H9 (cell line): ENCODE results near the gene DPYSL3. TPM values are rescaled to one million over a fixed set of nuclear protein-coding genes. Genes with fewer than 3 reads are reported as not detected.

ENCODE experiments used
- DNase-seq: peaks from one replicate; pipeline ENCODE4 v3.0.0-alpha.2; 2017
- H2AFZ ChIP-seq: one replicate; pipeline ENCODE4 v1.6.1; 2013; ENCODE audit warnings: mild to moderate bottlenecking, low read length, control low read depth, moderate library complexity
- H2AK5ac ChIP-seq: 2 replicates; pipeline ENCODE4 v1.6.1; 2013; ENCODE audit warnings: low read length, control low read depth, mixed read lengths; ENCODE audit not compliant: insufficient read length
- H2BK120ac ChIP-seq: one replicate; pipeline ENCODE4 v1.6.1; 2013; ENCODE audit warnings: low read depth, mild to moderate bottlenecking, low read length, control low read depth, inconsistent platforms; ENCODE audit not compliant: poor library complexity, severe bottlenecking
- H2BK12ac ChIP-seq: 2 replicates; pipeline ENCODE4 v1.6.1; 2013; ENCODE audit warnings: low read length, control low read depth, mixed read lengths, low read depth; ENCODE audit not compliant: insufficient read length
- H2BK15ac ChIP-seq: 2 replicates; pipeline ENCODE4 v1.6.1; 2013; ENCODE audit warnings: low read depth, low read length, control low read depth
- H2BK20ac ChIP-seq: one replicate; pipeline ENCODE4 v1.6.1; 2013; ENCODE audit warnings: low read depth, mild to moderate bottlenecking, low read length, control low read depth, inconsistent platforms; ENCODE audit not compliant: poor library complexity, severe bottlenecking
- H2BK5ac ChIP-seq: 2 replicates; pipeline ENCODE4 v1.6.1; 2013; ENCODE audit warnings: low read length, control low read depth, mixed read lengths; ENCODE audit not compliant: insufficient read length
- H3K14ac ChIP-seq: 2 replicates; pipeline ENCODE4 v1.6.1; 2013; ENCODE audit warnings: low read length, control low read depth; ENCODE audit not compliant: insufficient read depth
- H3K18ac ChIP-seq: 2 replicates; pipeline ENCODE4 v1.6.1; 2013; ENCODE audit warnings: low read depth, mild to moderate bottlenecking, mixed read lengths, low read length, control low read depth; ENCODE audit not compliant: insufficient read length
- H3K23ac ChIP-seq: 2 replicates; pipeline ENCODE4 v1.6.1; 2013; ENCODE audit warnings: low read length, control low read depth, mixed read lengths, low read depth; ENCODE audit not compliant: insufficient read length
- H3K23me2 ChIP-seq: 2 replicates; pipeline ENCODE4 v1.6.1; 2013; ENCODE audit warnings: low read depth, mild to moderate bottlenecking, mixed read lengths, low read length, control low read depth; ENCODE audit not compliant: insufficient read length, poor library complexity, severe bottlenecking
- H3K27ac ChIP-seq: 2 replicates; pipeline ENCODE4 v1.5.1; 2013; ENCODE audit warnings: low read length, control low read depth, mixed read lengths, low read depth; ENCODE audit not compliant: insufficient read length
- H3K27me3 ChIP-seq: 2 replicates; pipeline ENCODE4 v1.6.1; 2013; ENCODE audit warnings: low read length, control low read depth, inconsistent platforms; ENCODE audit not compliant: insufficient read depth
- H3K4ac ChIP-seq: 2 replicates; pipeline ENCODE4 v1.6.1; 2013; ENCODE audit warnings: low read depth, mild to moderate bottlenecking, control low read depth, inconsistent platforms, low read length, moderate library complexity
- H3K4me1 ChIP-seq: 2 replicates; pipeline ENCODE4 v1.6.1; 2013; ENCODE audit warnings: low read length, control low read depth, inconsistent platforms; ENCODE audit not compliant: insufficient read depth
- H3K4me2 ChIP-seq: 2 replicates; pipeline ENCODE4 v1.6.1; 2013; ENCODE audit warnings: low read length, control low read depth, mixed read lengths; ENCODE audit not compliant: insufficient read length, insufficient read depth
- H3K56ac ChIP-seq: 2 replicates; pipeline ENCODE4 v1.6.1; 2013; ENCODE audit warnings: low read depth, mild to moderate bottlenecking, mixed read lengths, low read length, control low read depth; ENCODE audit not compliant: insufficient read length
- H3K79me1 ChIP-seq: 2 replicates; pipeline ENCODE4 v1.6.1; 2013; ENCODE audit warnings: low read depth, mild to moderate bottlenecking, moderate library complexity, low read length, control low read depth, inconsistent platforms; ENCODE audit not compliant: insufficient read depth, poor library complexity, severe bottlenecking
- H3K79me2 ChIP-seq: 2 replicates; pipeline ENCODE4 v1.6.1; 2013; ENCODE audit warnings: low read length, control low read depth, inconsistent platforms; ENCODE audit not compliant: insufficient read depth
- H3K9ac ChIP-seq: 2 replicates; pipeline ENCODE4 v1.6.1; 2013; ENCODE audit warnings: low read length, control low read depth, mixed read lengths; ENCODE audit not compliant: insufficient read length; ENCODE audit errors: extremely low read depth
- H3K9me3 ChIP-seq: one replicate; pipeline ENCODE4 v1.6.1; 2013; ENCODE audit warnings: low read depth, low read length, inconsistent platforms; ENCODE audit not compliant: control insufficient read depth
- H3T11ph ChIP-seq: one replicate; pipeline ENCODE4 v1.6.1; 2013; ENCODE audit warnings: mild to moderate bottlenecking, low read length, control low read depth, inconsistent platforms
- H4K20me1 ChIP-seq: one replicate; pipeline ENCODE4 v1.6.1; 2013; ENCODE audit not compliant: control insufficient read depth, insufficient read length, insufficient read depth
- H4K5ac ChIP-seq: 2 replicates; pipeline ENCODE4 v1.6.1; 2013; ENCODE audit warnings: low read depth, mild to moderate bottlenecking, mixed read lengths, low read length, control low read depth; ENCODE audit not compliant: insufficient read length
- H4K8ac ChIP-seq: replicated peaks from 2 replicates; pipeline ENCODE4 v1.6.1; 2013; ENCODE audit warnings: low read length, control low read depth, mixed read lengths, low read depth; ENCODE audit not compliant: insufficient read length
- H4K91ac ChIP-seq: 2 replicates; pipeline ENCODE4 v1.6.1; 2013; ENCODE audit warnings: low read depth, mild to moderate bottlenecking, moderate library complexity, mixed read lengths, low read length, control low read depth; ENCODE audit not compliant: insufficient read length
- H3K27ac Mint-ChIP-seq, 3 experiments: 2 replicates in 2 of 3; 3 replicates in 1 of 3; pipeline ENCODE4 v1.8.0; 2020 to 2021; ENCODE audit warnings: mixed read lengths in 3 of 3, mild to moderate bottlenecking in 1 of 3, moderate library complexity in 1 of 3
- H3K27me3 Mint-ChIP-seq: 2 replicates; pipeline ENCODE4 v1.8.0; 2021; ENCODE audit warnings: low read depth, mild to moderate bottlenecking, moderate library complexity, mixed read lengths
- H3K36me3 Mint-ChIP-seq, 3 experiments: 2 replicates in 2 of 3; 3 replicates in 1 of 3; pipeline ENCODE4 v1.8.0; 2020 to 2021; ENCODE audit warnings: low read depth in 3 of 3, mixed read lengths in 3 of 3; ENCODE audit not compliant: insufficient read depth in 1 of 3
- H3K4me1 Mint-ChIP-seq, 2 experiments: 2 replicates each; pipeline ENCODE4 v1.8.0; 2020; ENCODE audit warnings: mixed read lengths in 2 of 2
- H3K4me3 Mint-ChIP-seq, 2 experiments: 2 replicates in 1 of 2; 3 replicates in 1 of 2; pipeline ENCODE4 v1.8.0; 2020 to 2021; ENCODE audit warnings: mild to moderate bottlenecking in 2 of 2, mixed read lengths in 2 of 2, moderate library complexity in 1 of 2
- H3K9me3 Mint-ChIP-seq, 2 experiments: 2 replicates in 1 of 2; 3 replicates in 1 of 2; pipeline ENCODE4 v1.8.0; 2020; ENCODE audit warnings: mild to moderate bottlenecking in 2 of 2, mixed read lengths in 2 of 2, moderate library complexity in 1 of 2
- CTCF ChIP-seq: fragments of 200-600 bp; sonication (generic); conservative IDR thresholded peaks from 3 replicates; pipeline ENCODE4 v1.8.0; 2021; ENCODE audit warnings: antibody characterized with exemption, mild to moderate bottlenecking
- WGBS: extraction: QIAGEN DNeasy Blood & Tissue Kit; methylation state at CpG from one replicate; pipeline ENCODE4 v1.1.7; 2013; ENCODE audit warnings: missing lambda C conversion rate, low lambda C conversion rate, mixed read lengths; ENCODE audit not compliant: insufficient read length; ENCODE audit errors: extremely low coverage; 5-methylcytosine and 5-hydroxymethylcytosine counted together
- total RNA-seq: library from RNA; stranded (reverse); gene quantifications from 2 replicates; pipeline ENCODE4 v1.2.1, GENCODE V29; 2021

Gene DPYSL3
- total RNA-seq, 1 experiment from 2014 or later, result 515 TPM

DNA sequence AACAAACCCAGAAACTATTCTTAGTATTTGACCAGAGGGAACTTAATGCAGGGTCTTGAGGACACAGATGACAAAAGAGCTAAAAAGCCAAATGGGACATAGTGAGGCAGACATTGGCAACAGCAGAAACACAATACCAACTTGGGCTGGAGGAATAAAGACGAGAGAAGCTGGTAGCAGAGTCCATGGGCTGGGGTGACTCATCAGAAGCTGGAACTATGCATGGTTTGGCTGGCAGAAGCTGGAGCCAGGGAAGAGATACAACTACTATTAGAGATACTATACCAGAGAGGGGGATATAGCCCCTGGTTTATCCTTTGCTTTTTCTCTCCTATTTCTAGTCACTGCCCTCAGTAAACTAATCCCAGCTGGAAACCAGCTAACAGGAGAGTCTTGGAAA is 29.2 kb upstream of the DPYSL3 start:
- no peak for TF ChIP-seq CTCF
- Histone ChIP-seq H2BK12ac (no peak overlapping the region), H2BK15ac (no peak overlapping the region), H3K27ac (no peak overlapping the region), H3K9me3 (no peaks in the 10 kb centered on the region), H3K56ac (no peak overlapping the region), H3K18ac (no peak overlapping the region), H2AFZ (no peak overlapping the region), H3K4me1 (no peaks in the 10 kb centered on the region), H3K79me1 (no peaks in the 10 kb centered on the region), H2BK120ac (no peak overlapping the region), H3K27me3 (no peaks in the 10 kb centered on the region), H3K14ac (no peak overlapping the region), H3K4me2 (no peak overlapping the region), H4K20me1 (no peaks in the 10 kb centered on the region), H3K79me2 (no peaks in the 10 kb centered on the region), H4K91ac (no peak overlapping the region), H3K23me2 (peaks cover 3% of the 10 kb centered on the region), H3K4ac (no peak overlapping the region), H3K23ac (no peak overlapping the region), H2AK5ac (no peak overlapping the region), H3T11ph (no peak overlapping the region), H3K9ac (no peak overlapping the region), H4K5ac (no peak overlapping the region), H2BK20ac (no peak overlapping the region), H4K8ac (no peak overlapping the region), H2BK5ac (no peak overlapping the region)
- Mint-ChIP-seq H3K27me3 (peaks cover 4% of the 10 kb centered on the region), H3K36me3 (no peaks in the 10 kb centered on the region), H3K4me3 (no peak overlapping the region), H3K27ac (no peak overlapping the region), H3K4me1 (no peaks in the 10 kb centered on the region), H3K9me3 (no peaks in the 10 kb centered on the region)
- no CpG with 5 or more reads among the region's 1 CpG for WGBS
- no peak for DNase-seq
